Measurements from ENCODE around the gene CELF4.

DNA sequence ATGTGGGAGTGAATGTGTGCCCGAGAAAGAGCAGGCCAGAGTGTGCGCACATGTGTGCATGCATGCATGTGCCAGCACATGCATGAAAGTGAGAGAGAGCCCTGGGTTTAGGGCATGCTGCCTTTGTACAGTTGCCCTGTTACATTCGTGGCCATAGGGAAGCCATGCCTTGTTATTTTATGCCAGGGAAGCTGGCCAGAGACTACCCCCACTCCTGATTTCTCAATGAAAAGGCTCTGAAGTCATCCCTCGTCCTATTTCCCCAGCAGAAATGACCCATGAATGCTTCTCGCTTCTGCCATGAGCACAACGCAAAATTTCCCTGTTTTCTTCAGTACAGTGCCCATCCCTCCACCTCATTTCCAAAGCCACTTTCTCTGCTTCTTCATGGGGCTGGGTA lies 143.0 kb downstream of the CELF4 start:
- TF ChIP-seq GATA3 (IDR thresholded peaks at IDR 0.05; ENCODE audit: low read depth, low read length) (no peak), GATA2 (IDR thresholded peaks at IDR 0.05; ENCODE audit: low read depth, low read length) (no peak)

Measured in SH-SY5Y (cell line).